CD4-positive, alpha-beta T cell treated with Interleukin-15 for 1 hour (primary cell): ENCODE results near the gene PRDM8.
"Not testable (repeated sequence)": the region's sequence is repeated elsewhere in the genome, so short reads cannot be mapped to it uniquely, and the experiment has no call there.

ENCODE experiments used
- DNase-seq: peaks from one replicate; pipeline ENCODE4 v3.0.0-alpha.2; 2020

Gene PRDM8

DNA sequence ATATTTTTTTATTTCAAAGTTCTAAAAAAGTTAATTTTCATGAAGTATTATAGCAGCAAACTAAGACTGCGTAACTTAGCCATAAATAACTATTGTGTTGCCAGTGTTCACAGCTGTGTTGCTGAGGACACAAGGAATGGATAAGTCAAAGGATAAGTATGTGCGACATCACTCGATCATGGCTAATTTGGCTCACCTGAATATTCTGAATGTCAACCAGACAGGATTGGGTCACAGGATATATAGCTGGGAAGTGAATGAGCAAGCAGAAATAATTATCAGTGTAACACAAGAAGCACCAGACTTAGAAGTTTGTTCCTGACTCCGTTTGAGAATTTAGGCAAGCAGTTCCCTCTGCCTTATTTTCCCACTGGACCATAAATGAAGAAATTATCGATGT, 33.9 kb downstream of the PRDM8 start:
- no peak for DNase-seq

DNA sequence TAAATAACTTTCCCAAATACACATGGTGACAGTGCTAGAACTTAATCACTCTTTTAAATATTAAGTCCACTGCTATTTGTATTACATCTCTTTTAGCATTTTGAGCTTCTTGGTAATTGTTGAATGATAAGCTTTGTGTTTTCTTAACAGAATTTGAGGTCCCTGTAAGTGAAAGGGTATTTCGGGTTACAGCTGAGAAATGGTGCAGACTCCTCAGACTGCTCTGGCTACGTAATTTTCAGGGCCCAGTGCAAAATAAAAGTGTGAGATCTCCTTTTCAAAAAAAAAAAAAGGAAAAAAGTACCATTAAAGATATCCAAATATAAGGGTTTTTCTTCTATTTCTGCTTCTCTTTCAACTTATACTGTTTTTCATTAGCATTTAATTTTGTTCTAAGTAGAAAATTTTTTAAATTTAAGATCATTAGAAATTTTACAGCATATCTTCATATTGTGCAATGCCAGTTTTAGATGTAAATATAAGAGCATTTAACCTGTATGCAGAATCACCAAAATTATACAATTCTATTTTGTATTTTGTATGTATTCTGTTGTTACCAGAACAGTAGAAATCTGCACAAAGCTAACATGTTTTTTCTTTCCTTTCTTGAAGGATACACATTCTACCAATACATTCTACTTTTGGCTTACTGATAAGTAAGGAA, 35.5 kb downstream of the PRDM8 start:
- DNase-seq, result no peak

- no peak for DNase-seq
Measured at GRCh38 chr4:80233390-80233789, 36.1 kb downstream of the PRDM8 start.

GRCh38 chr4:80235451-80235850, 38.1 kb downstream of the PRDM8 start:
- no peak for DNase-seq

DNA sequence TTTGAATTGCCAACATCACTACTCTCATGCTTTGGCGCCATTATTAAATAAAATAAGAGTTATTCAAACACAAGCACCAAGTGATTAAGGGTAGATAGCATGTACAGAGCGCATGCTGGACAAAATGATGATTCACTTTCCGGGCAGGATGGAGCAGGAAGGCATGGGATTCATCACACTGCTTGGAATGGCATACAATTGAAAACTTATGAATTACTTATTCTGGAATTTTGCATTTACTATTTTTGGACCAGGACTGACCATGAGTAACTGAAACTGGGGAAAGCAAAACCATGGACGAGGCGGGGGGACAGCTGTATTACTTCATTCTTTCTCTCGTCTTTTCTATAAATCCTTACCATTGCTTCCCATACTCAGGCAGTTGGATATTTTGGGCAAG, 40.7 kb downstream of the PRDM8 start:
- no peak for DNase-seq

DNA sequence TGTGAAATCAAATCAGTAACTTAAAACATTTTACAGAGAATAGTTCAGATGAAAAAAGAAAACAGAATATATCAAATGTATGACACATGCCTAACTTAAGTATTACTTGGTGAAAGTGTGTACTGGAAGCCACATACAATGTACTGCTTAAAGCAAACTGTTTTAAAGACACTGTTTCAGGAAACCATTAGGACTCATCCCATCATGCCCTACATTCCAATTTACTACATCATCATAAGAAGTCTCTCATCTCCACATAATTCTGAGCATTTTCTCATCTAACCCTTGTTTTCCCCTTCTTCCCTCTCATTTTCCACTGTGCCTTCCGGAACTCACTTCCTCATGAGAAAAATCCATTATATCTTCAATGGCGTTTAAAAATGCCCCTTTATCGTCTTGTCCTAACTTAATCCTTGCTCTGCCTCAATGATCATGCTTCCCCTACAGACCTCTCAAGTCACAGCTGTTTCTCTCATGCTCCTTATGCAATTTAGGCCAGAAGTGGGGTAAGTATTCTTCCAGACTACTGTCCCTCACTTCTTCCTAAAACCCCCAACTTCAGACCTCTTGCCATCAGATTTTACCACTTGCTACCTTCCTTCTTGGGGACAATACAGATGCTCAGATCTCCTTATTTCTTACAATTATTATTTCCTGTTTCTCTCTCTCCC, 42.3 kb downstream of the PRDM8 start:
- DNase-seq, result no peak

- no peak for DNase-seq
Measured at GRCh38 chr4:80240976-80241375, 43.7 kb downstream of the PRDM8 start.

DNA sequence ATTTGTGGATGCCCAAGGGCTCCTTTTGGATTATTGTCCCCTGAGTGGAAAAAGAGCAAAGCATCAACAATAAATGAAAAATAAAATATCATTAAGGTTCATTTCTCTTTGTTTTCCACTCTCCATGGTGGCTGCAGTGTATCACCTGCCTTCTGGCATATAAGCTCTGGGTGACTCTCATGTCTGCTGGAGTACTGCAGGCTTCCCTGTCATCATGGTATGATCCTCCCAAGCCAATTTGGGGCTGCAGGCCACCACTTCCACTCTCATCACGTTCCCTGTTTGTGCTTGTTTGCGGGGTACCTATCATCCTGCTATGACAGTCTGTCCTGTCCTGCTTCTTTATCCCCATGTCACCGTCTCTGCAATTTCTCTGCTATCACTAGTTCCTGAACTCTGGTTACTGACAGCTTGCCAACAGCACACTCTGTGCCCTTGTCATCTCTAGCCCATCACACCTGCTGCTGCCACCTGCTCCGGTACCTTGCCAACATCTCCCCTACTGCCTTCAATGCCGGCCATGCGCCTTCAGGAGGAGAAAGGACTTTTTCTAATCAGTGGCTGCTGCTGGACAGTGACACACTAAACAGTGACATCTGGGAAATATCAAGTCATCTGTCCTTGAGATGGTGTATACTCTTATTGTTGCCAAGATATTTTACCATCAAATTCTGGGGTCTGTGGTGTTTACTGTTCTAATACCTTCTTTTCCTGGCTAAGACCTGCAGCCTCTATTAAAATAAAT, 46.1 kb downstream of the PRDM8 start:
- no peak for DNase-seq

GRCh38 chr4:80247484-80247883, 50.2 kb downstream of the PRDM8 start:
- not testable (repeated sequence) for DNase-seq

GRCh38 chr4:80249144-80249543, 51.8 kb downstream of the PRDM8 start:
- no peak for DNase-seq

DNA sequence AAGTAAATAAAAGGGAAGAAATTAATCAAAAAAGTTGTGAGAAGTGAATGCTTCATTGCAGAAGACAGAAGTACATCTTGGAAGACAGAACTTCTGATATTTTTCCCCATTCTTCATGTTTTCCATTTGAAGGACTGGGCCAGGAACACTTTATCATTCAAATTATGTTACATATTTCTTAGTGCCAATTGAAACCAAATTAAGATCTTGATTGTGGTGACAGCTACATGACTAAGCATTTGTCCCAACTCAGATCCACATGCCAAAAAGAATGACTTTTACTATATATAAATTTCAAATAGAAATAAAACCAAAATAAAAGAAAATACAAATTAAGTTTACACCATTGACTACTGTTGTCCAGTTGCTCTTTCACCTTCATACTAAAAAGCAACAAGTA, 55.1 kb downstream of the PRDM8 start:
- DNase-seq, result no peak

- no peak for DNase-seq
Measured at GRCh38 chr4:80252953-80253352, 55.6 kb downstream of the PRDM8 start.

DNA sequence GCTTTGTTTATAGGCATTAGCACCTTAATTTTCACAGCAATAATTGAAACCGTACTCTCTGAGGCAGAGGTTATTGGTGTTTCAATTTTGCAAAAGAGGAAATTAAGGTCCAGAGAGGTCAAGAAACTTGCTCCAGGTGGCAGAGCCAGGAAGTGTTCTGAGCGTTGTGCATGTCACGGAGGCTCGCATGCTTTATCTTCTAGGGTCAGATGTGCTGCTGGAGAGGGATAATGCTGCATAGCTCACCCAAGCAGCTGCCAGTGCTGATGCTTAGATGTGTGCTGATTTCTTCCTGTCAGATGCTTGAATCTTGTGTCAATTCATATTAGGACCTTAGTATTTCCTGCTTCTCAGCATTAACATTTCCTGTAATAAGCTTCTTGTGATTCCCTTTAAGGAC, 56.2 kb downstream of the PRDM8 start:
- DNase-seq, result no peak
